Pancreas (tissue), 10 donors: ENCODE measurements around the gene SPTLC3. TPM values are rescaled to one million over a fixed set of nuclear protein-coding genes. Genes with fewer than 3 reads are reported as not detected.

ENCODE experiments used
- ATAC-seq, 4 donors: fragments of 200-7000 bp; cut with Tn5 transposase; one replicate each; pipeline versions ENCODE4 v1.8.0 to v1.9.1; 2020; ENCODE audit warnings: mild to moderate bottlenecking in 4 of 4, moderate library complexity in 4 of 4
- DNase-seq, 6 donors: peaks; one replicate each; pipeline ENCODE4 v3.0.0-alpha.2; 2020
- FAIRE-seq: peaks from 2 replicates; lab custom pipeline; 2012; peaks lifted over from hg19 to GRCh38; lab: Jason Lieb, UNC
- H3K27ac ChIP-seq, 4 donors: fragments of 200-600 bp; sonication (generic); 1 replicate in 3 of 4; 2 replicates in 1 of 4; pipeline versions ENCODE4 v1.5.0 to v1.8.0; 2020
- H3K27me3 ChIP-seq, 4 donors: fragments of 200-600 bp; one replicate each; pipeline ENCODE4 v1.8.0; 2021
- H3K36me3 ChIP-seq, 3 donors: fragments of 200-600 bp; sonication (generic) in 1 of 3; one replicate each; pipeline versions ENCODE4 v1.5.0 to v1.8.0; 2020 to 2021
- H3K4me1 ChIP-seq, 3 donors: fragments of 200-600 bp; one replicate each; pipeline ENCODE4 v1.8.0; 2021
- H3K4me3 ChIP-seq, 4 donors: fragments of 200-600 bp; sonication (generic) in 2 of 4; one replicate each; pipeline versions ENCODE4 v1.5.0 to v1.8.0; 2020 to 2021
- H3K9me3 ChIP-seq, 4 donors: fragments of 200-600 bp; one replicate each; pipeline ENCODE4 v1.8.0; 2021
- WGBS, 2 donors: extraction: QIAGEN DNeasy Blood & Tissue Kit; methylation state at CpG; one replicate each; pipeline ENCODE4 v1.1.7; 2013; 5-methylcytosine and 5-hydroxymethylcytosine counted together
- intact Hi-C, 3 donors: fragments of 100-400 bp; cut with DNase I; formaldehyde crosslinking; loops; one replicate each; pipeline versions ENCODE4 v1.11.1 to v1.14.2; 2022
- polyA plus RNA-seq, 2 donors: library from polyadenylated mRNA; stranded (reverse); fragments of 200-250 nt; gene quantifications; one replicate each; pipeline ENCODE4 v1.2.3, GENCODE V29; 2013
- total RNA-seq, 6 donors: library from RNA; stranded (reverse); fragmentation: NEBNext Ultra II Directional in 4 of 6; extraction: Animal tissue kit (Norgen Biotek cat#: 25700) in 4 of 6; gene quantifications; one replicate each; pipeline versions ENCODE4 v1.2.1 to v1.2.4, GENCODE V29; 2021 to 2023
- TF ChIP-seq, protein P1 (sequence below), 4 donors: fragments of 200-600 bp; sonication (generic) in 3 of 4; IDR thresholded peaks; one replicate each; pipeline versions ENCODE4 v1.5.0 to v1.8.0; 2021; ENCODE audit warnings: antibody characterized with exemption in 4 of 4
- donor health status: healthy with polysubstance abuse.
- donor health status: DM: no; HTN: no; CAD: no; lungs with moderate emphysema.
- donor health status: DM: no; HTN: no; CAD: no.
- donor health status: control.
- donor health status: control.
- donor health status: Bipolar disorder and iron deficiency.
- donor health status: DM: yes; HTN: yes; CAD: no.
- donor health status: DM: no; HTN: no; CAD: no.
- donor health status: DM: no; HTN: no; CAD: no.
- donor health status: DM: yes; HTN: yes; CAD: no.

The SPTLC3 gene
- total and polyA plus RNA-seq, 8 donors = 1.5 to 9.3 (median 4.4) TPM

DNA sequence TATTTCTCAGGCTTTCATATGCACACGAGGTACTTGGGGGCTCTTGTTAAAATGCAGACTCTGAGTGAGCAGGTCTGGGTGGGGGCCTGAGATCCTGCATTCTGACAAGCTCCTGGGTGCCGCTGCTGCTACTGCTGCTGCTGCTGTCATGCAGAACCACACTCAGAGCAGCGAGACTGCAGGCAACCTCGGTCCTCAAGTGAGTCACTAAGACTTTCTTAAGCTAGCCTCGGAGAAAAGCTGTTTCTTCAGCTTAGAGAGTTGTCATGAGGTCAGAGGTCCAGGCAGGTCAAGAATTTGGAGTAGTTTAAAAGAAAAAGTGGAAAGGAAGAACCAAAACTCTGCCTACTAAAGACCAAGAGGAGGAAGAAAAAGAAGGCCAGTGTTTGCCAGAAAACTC, 92.9 kb downstream of the SPTLC3 start:
- intact Hi-C loops = loop anchor here in 2 of 3 donors (5.0 kb wide), 1 partner anchor 134 kb away; no protein-coding TSS in a partner anchor
- Histone ChIP-seq H3K27ac (no peak overlapping the region), H3K9me3 (no peaks in the 10 kb centered on the region), H3K27me3 (no peaks in the 10 kb centered on the region), H3K4me3 (no peak overlapping the region), H3K36me3 (no peaks in the 10 kb centered on the region), H3K4me1 (no peaks in the 10 kb centered on the region)
- ATAC-seq (no peak), FAIRE-seq (no peak), DNase-seq (no peak)
- 64 to 76% methylated on average over 5 of the region's 5 CpGs for WGBS, 2 donors
- TF ChIP-seq, protein P1, sequence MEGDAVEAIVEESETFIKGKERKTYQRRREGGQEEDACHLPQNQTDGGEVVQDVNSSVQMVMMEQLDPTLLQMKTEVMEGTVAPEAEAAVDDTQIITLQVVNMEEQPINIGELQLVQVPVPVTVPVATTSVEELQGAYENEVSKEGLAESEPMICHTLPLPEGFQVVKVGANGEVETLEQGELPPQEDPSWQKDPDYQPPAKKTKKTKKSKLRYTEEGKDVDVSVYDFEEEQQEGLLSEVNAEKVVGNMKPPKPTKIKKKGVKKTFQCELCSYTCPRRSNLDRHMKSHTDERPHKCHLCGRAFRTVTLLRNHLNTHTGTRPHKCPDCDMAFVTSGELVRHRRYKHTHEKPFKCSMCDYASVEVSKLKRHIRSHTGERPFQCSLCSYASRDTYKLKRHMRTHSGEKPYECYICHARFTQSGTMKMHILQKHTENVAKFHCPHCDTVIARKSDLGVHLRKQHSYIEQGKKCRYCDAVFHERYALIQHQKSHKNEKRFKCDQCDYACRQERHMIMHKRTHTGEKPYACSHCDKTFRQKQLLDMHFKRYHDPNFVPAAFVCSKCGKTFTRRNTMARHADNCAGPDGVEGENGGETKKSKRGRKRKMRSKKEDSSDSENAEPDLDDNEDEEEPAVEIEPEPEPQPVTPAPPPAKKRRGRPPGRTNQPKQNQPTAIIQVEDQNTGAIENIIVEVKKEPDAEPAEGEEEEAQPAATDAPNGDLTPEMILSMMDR (IDR thresholded peaks at IDR 0.05) = no peak

DNA sequence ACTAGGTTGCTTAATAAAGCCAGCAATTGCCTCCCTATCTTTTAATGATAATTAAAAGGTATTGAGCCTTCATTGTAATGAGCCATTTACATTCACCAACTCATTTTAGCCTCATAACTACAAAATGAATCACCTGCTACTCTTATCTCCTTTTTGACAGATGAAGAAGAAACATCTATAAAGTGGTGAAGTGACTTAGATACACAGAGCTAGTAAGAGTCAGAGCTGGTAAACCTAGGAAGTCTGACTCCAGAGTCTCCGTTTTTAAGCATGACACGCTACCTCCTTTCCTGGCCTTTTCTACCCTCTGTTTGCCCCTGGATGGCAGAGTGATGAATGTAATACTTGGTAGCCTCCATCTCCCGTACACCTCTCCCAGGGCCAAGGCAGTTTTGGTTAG, 93.5 kb downstream of the SPTLC3 start:
- 78 to 82% methylated on average over 3 of the region's 3 CpGs for WGBS, 2 donors
- H3K36me3 ChIP-seq = no peaks in the 10 kb centered on the region
- no peaks in the 10 kb centered on the region for H3K9me3 ChIP-seq
- no peak overlapping the region for H3K4me3 ChIP-seq
- H3K4me1 ChIP-seq = no peaks in the 10 kb centered on the region
- TF ChIP-seq, protein P1 (IDR thresholded peaks at IDR 0.05) = no peak
- DNase-seq (no peak), ATAC-seq (no peak), FAIRE-seq (no peak)
- no peak overlapping the region for H3K27ac ChIP-seq
- intact Hi-C loops = loop anchor here in 2 of 3 donors (5.0 kb wide), 1 partner anchor 135 kb away; no protein-coding TSS in a partner anchor
- H3K27me3 ChIP-seq = no peaks in the 10 kb centered on the region

DNA sequence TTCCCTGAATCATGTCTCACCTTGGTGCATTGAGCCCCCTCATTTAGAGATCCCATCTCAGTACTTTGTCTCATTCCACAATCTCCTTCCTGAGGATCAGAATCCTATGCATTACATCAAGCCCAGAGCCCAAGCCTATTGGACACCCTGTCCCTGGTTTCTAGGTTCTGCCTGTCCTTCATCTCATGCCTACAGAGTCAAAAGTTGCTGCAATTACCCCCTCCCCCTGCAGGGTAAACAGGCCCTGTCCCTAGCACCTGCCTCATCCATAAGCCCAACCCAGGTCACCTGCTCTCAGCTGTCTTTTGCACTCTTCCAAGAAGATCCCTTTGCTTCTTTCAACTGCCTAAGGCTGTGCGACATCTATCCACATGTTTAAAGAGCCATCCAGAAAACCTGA, 93.9 kb downstream of the SPTLC3 start:
- intact Hi-C loops = loop anchor here in 2 of 3 donors (5.0 kb wide), 1 partner anchor 135 kb away; no protein-coding TSS in a partner anchor
- Histone ChIP-seq H3K27ac (no peak overlapping the region), H3K36me3 (no peaks in the 10 kb centered on the region), H3K4me1 (no peaks in the 10 kb centered on the region), H3K9me3 (no peaks in the 10 kb centered on the region), H3K4me3 (no peak overlapping the region), H3K27me3 (no peaks in the 10 kb centered on the region)
- TF ChIP-seq, protein P1 (IDR thresholded peaks at IDR 0.05) = no peak
- DNase-seq (no peak), ATAC-seq (no peak), FAIRE-seq (no peak)
- 90 to 93% methylated on average over 1 of the region's 1 CpG for WGBS, 2 donors

DNA sequence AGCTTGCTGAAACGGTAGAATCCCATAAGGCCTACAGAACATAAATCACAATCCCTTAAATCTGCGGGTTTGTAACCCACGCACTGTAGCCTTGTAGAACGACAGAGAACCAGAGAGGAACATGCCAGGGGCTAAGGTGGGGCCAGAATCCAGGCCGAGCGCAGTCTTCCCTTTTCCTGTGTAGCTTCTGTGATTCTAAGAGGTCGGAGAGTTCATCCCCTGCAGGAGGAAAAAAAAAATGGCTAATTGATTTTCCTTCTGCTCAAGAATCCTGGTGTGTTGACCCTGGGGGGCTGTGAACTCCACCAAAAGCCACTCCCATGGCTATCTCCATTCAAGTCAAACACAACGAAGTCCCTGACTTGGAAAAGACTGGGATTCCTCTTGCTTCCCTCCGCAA, 96.3 kb downstream of the SPTLC3 start:
- intact Hi-C loops = loop anchor here in 1 of 3 donors (5.0 kb wide), 1 partner anchor 183 kb away; no protein-coding TSS in a partner anchor
- no peak overlapping the region for H3K4me3 ChIP-seq
- no peaks in the 10 kb centered on the region for H3K36me3 ChIP-seq
- no peak for ATAC-seq
- no peak for DNase-seq
- TF ChIP-seq, protein P1 (IDR thresholded peaks at IDR 0.05) = no peak
- no peak for FAIRE-seq
- H3K27me3 ChIP-seq = no peaks in the 10 kb centered on the region
- H3K4me1 ChIP-seq = no peaks in the 10 kb centered on the region
- H3K9me3 ChIP-seq = no peaks in the 10 kb centered on the region
- WGBS, 2 donors = 76 to 84% methylated on average over 9 of the region's 9 CpGs
- H3K27ac ChIP-seq = no peak overlapping the region

DNA sequence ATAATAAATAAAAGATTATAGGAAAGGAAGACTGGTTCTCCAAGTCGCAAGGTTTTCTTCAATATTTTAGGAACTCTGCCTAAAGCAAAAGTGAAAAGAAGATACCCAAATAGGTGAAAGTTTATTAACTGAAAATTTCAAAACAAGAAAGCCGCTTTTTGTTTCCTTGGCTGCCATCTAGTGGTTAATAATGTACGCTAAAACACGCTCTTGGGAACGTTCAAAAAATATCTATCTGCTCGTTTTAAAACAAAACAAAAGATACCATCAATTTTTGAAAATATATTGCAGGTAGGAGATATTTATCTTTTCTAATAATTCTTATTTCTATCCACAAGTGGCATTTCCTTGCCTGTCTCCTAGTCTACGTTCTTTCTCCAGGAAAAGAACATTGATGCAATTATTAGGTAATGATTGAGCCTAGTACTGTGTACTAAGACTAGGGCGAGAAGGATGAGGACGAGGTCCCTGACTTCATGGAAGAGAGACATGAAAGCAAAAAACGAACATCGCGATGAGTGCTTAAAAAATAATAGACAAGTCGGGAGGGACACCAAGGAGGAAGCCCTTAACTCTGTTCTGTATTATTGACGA, 97.2 kb downstream of the SPTLC3 start:
- no peaks in the 10 kb centered on the region for H3K27me3 ChIP-seq
- H3K36me3 ChIP-seq = no peaks in the 10 kb centered on the region
- H3K9me3 ChIP-seq = no peaks in the 10 kb centered on the region
- FAIRE-seq = peak; percentile 91
- intact Hi-C loops = loop anchor here in 1 of 3 donors (5.0 kb wide), 1 partner anchor 184 kb away; no protein-coding TSS in a partner anchor
- no peaks in the 10 kb centered on the region for H3K4me1 ChIP-seq
- 22 to 25% methylated on average over 14 of the region's 14 CpGs for WGBS, 2 donors
- no peak for DNase-seq
- H3K4me3 ChIP-seq = no peak overlapping the region
- peak; percentile 38 to 68 (median 55) for ATAC-seq
- TF ChIP-seq, protein P1 (IDR thresholded peaks at IDR 0.05) = peak; percentile 38 to 69 (median 63)
- H3K27ac ChIP-seq = no peak overlapping the region
